B cell (primary cell): ENCODE data around the gene ABCC3. TPM values are rescaled to one million over a fixed set of nuclear protein-coding genes. Genes with fewer than 3 reads are reported as not detected.

Experiments
- ATAC-seq: fragments of 200-7000 bp; cut with Tn5 transposase; one replicate; pipeline ENCODE4 v1.10.0; 2021; ENCODE audit warnings: low read depth, mild to moderate bottlenecking, moderate number of reproducible peaks, moderate library complexity
- CTCF ChIA-PET: fragments of 350-600 bp; sonication (Branson Sonifier 250); formaldehyde crosslinking; loops from one replicate; lab custom pipeline; 2021; ENCODE audit warnings: antibody characterized with exemption, inconsistent platforms; lab: Charles Lee
- POLR2A ChIA-PET: fragments of 350-600 bp; sonication (Branson Sonifier 250); formaldehyde crosslinking; loops from one replicate; lab custom pipeline; 2021; ENCODE audit warnings: antibody characterized with exemption; lab: Charles Lee
- DNase-seq: peaks from one replicate; pipeline ENCODE4 v3.0.0; 2013
- H2AFZ ChIP-seq: 2 replicates; pipeline ENCODE4 v1.6.1; 2012; ENCODE audit warnings: mild to moderate bottlenecking, low read depth, low read length; ENCODE audit not compliant: insufficient read depth, poor library complexity, severe bottlenecking
- H3K27ac ChIP-seq, 2 donors: 1 replicate in 1 of 2; 2 replicates in 1 of 2; pipeline ENCODE4 v1.5.1; 2012 to 2013; ENCODE audit warnings: low read length in 2 of 2, mild to moderate bottlenecking in 2 of 2, moderate library complexity in 1 of 2
- H3K27me3 ChIP-seq, 4 experiments: fragments of 200-600 bp in 1 of 4; sonication (generic) in 1 of 4; replicated peaks in 1 of 4; 1 replicate in 2 of 4; 2 replicates in 2 of 4; pipeline versions ENCODE4 v1.6.1 to v1.7.0; 2013 to 2016; ENCODE audit warnings: low read length in 3 of 4, mild to moderate bottlenecking in 2 of 4, mixed read lengths in 1 of 4, moderate library complexity in 1 of 4; ENCODE audit not compliant: insufficient read depth in 4 of 4, control insufficient read depth in 3 of 4; ENCODE audit errors: control extremely low read depth in 1 of 4
- H3K36me3 ChIP-seq, 2 experiments: replicated peaks in 1 of 2; 1 replicate in 1 of 2; 2 replicates in 1 of 2; pipeline versions ENCODE4 v1.6.1 to v1.7.1; 2013; ENCODE audit warnings: low read length in 1 of 2; ENCODE audit not compliant: insufficient read depth in 2 of 2, control insufficient read depth in 1 of 2; ENCODE audit errors: control extremely low read depth in 1 of 2, extremely low read depth in 1 of 2
- H3K4me1 ChIP-seq, 2 donors: fragments of 200-600 bp in 1 of 2; sonication (generic) in 1 of 2; 1 replicate in 1 of 2; 2 replicates in 1 of 2; pipeline versions ENCODE4 v1.5.1 to v1.6.1; 2013 to 2017; ENCODE audit warnings: low read length in 2 of 2; ENCODE audit not compliant: control insufficient read depth in 2 of 2, insufficient read depth in 2 of 2
- H3K4me2 ChIP-seq: replicated peaks from 2 replicates; pipeline ENCODE3; 2012; ENCODE audit warnings: mild to moderate bottlenecking, low read depth, low read length; ENCODE audit not compliant: poor library complexity, severe bottlenecking
- H3K4me3 ChIP-seq, 5 experiments: fragments of 200-600 bp in 1 of 5; sonication (generic) in 1 of 5; 1 replicate in 3 of 5; 2 replicates in 2 of 5; pipeline versions ENCODE4 v1.5.1 to v1.7.0; 2011 to 2016; ENCODE audit warnings: low read length in 4 of 5, mild to moderate bottlenecking in 4 of 5, low read depth in 2 of 5, control low read depth in 1 of 5, moderate library complexity in 1 of 5; ENCODE audit not compliant: insufficient read depth in 1 of 5; ENCODE audit errors: control extremely low read depth in 1 of 5, extremely low read depth in 1 of 5
- H3K79me2 ChIP-seq: fragments of 200-600 bp; sonication (generic); one replicate; pipeline ENCODE4 v1.6.0; 2016; ENCODE audit warnings: low read length; ENCODE audit not compliant: control insufficient read depth, insufficient read depth
- H3K9ac ChIP-seq: fragments of 200-600 bp; sonication (generic); 2 replicates; pipeline ENCODE4 v1.6.1; 2017; ENCODE audit warnings: mild to moderate bottlenecking, low read length, moderate library complexity
- H3K9me3 ChIP-seq, 3 donors: one replicate each; pipeline versions ENCODE4 v1.6.1 to v1.7.1; 2013; ENCODE audit warnings: low read length in 2 of 3; ENCODE audit not compliant: control insufficient read depth in 2 of 3, insufficient read depth in 1 of 3; ENCODE audit errors: control extremely low read depth in 1 of 3
- H4K20me1 ChIP-seq: 2 replicates; pipeline ENCODE4 v1.6.0; 2012; ENCODE audit warnings: mild to moderate bottlenecking, low read length; ENCODE audit not compliant: insufficient read depth, control insufficient read depth, poor library complexity, severe bottlenecking
- H3K27ac Mint-ChIP-seq: one replicate; pipeline ENCODE4 v1.8.0; 2021; ENCODE audit warnings: mixed read lengths
- H3K27me3 Mint-ChIP-seq: one replicate; pipeline ENCODE4 v1.8.0; 2021; ENCODE audit warnings: mixed read lengths
- H3K4me1 Mint-ChIP-seq: one replicate; pipeline ENCODE4 v1.8.0; 2021; ENCODE audit warnings: mixed read lengths
- H3K4me3 Mint-ChIP-seq: one replicate; pipeline ENCODE4 v1.8.0; 2021; ENCODE audit warnings: mixed read lengths
- H3K9me3 Mint-ChIP-seq: one replicate; pipeline ENCODE4 v1.8.0; 2022; ENCODE audit warnings: mixed read lengths; ENCODE audit not compliant: insufficient read depth
- CTCF ChIP-seq: fragments of 200-600 bp; IDR thresholded peaks from one replicate; pipeline ENCODE4 v1.8.0; 2022; ENCODE audit warnings: antibody characterized with exemption, mild to moderate bottlenecking
- EZH2 ChIP-seq: IDR thresholded peaks from 2 replicates; pipeline ENCODE4 v1.6.1; 2012; ENCODE audit warnings: borderline replicate concordance, low read depth, mild to moderate bottlenecking, moderate library complexity, low read length; ENCODE audit not compliant: insufficient read depth, poor library complexity, severe bottlenecking
- WGBS: methylation state at CpG from one replicate; pipeline ENCODE4 v1.1.5; 2013; ENCODE audit warnings: missing lambda C conversion rate; ENCODE audit not compliant: insufficient coverage; 5-methylcytosine and 5-hydroxymethylcytosine counted together
- intact Hi-C: fragments of 100-400 bp; cut with micrococcal nuclease; formaldehyde crosslinking; loops from one replicate; pipeline ENCODE4 v1.10.0; 2022
- polyA plus RNA-seq: library from polyadenylated mRNA; depleted of rRNA; stranded (reverse); fragments of >200 nt; gene quantifications from 2 replicates; pipeline ENCODE4 v1.2.3, GENCODE V29; 2012
- total RNA-seq, 2 donors: library from RNA; stranded (reverse); fragments of 120-200 nt in 1 of 2; gene quantifications; 1 replicate in 1 of 2; 2 replicates in 1 of 2; pipeline versions ENCODE4 v1.2.3 to v1.2.4, GENCODE V29; 2013 to 2022

The ABCC3 gene
- total and polyA plus RNA-seq, 2 donors (not counting 1 experiment from before 2014, with no cell fraction given): 0.05 to 0.60 TPM

DNA sequence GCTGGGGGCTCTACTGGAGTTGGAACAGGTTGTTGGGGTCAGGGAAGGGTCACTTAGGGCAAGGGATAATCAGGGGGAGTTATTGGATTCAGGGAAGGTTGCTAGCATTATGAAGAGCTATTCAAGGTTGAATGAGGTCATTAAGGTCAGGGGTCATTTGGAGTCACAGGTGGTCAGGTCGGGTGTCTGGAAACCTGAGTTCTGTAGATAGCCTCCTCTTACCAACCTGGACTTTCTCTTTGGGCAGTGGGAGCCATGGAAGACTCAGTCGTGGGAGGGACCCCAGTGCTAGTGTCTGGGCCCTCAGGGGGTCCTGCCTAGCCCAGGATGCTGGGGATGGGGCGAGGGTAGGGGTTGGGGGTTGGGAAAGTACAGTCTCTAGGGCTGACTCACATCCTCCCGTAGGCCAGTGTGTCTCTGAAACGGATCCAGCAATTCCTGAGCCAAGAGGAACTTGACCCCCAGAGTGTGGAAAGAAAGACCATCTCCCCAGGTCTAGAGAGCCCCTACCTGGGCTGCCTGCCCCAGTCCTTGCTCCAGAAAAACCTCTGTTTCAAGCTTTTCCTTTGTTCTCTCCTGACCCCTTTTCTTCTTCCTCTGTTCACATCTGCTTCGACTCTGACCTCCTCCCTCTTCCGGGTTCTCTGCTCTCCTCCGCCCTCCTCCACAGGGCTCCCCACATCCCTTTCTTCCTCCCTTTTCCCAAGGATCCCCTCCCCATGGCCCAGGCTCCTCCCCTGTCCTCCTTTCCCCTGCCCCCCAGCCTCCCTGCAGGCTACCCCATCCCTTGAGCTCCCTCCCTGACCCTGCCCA, 33.5 kb downstream of the ABCC3 start:
- Histone ChIP-seq H3K9me3 (no peaks in the 10 kb centered on the region), H3K4me1 (no peaks in the 10 kb centered on the region), H3K4me3 (no peak overlapping the region), H4K20me1 (no peaks in the 10 kb centered on the region), H3K9ac (no peak overlapping the region), H2AFZ (no peak overlapping the region), H3K27ac (no peak overlapping the region), H3K79me2 (no peaks in the 10 kb centered on the region), H3K4me2 (no peak overlapping the region), H3K36me3 (no peaks in the 10 kb centered on the region), H3K27me3 (no peaks in the 10 kb centered on the region)
- Mint-ChIP-seq H3K4me3 (no peak overlapping the region), H3K27me3 (peaks cover 12% of the 10 kb centered on the region), H3K9me3 (no peaks in the 10 kb centered on the region), H3K27ac (no peak overlapping the region), H3K4me1 (no peaks in the 10 kb centered on the region)
- ATAC-seq (no peak), DNase-seq (no peak)
- CTCF ChIA-PET: no interaction called here
- intact Hi-C loops: no loop called here
- TF ChIP-seq EZH2: no peak
- TF ChIP-seq CTCF: no peak
- 74% methylated on average over 4 of the region's 8 CpGs for WGBS
- POLR2A ChIA-PET: no interaction called here

DNA sequence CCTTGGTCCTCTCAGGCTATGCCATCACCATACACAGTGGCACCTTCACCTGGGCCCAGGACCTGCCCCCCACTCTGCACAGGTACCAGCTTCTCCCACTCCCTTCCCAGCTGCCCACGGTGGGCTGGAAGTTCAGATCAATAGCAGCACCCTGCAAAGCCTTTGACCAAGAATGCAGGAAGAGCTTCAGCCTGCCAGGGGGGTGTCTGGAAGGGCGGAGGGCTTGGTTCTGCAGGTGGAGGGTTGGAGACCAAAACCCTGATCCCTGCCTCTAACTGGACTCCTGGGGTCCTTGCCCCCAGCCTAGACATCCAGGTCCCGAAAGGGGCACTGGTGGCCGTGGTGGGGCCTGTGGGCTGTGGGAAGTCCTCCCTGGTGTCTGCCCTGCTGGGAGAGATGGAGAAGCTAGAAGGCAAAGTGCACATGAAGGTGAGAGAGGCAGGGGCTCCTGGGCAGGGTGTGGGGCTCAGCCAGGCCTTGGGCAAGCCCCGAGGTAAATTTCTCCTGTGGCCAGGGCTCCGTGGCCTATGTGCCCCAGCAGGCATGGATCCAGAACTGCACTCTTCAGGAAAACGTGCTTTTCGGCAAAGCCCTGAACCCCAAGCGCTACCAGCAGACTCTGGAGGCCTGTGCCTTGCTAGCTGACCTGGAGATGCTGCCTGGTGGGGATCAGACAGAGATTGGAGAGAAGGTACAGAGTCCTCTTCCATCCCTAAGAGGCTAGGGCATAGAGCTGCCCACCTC, 34.3 kb downstream of the ABCC3 start:
- no peak for ATAC-seq
- TF ChIP-seq CTCF: no peak
- no peak for TF ChIP-seq EZH2
- no peaks in the 10 kb centered on the region for H3K79me2 ChIP-seq
- no peaks in the 10 kb centered on the region for H3K4me1 Mint-ChIP-seq
- H3K27ac ChIP-seq: no peak overlapping the region
- H3K9me3 Mint-ChIP-seq: no peaks in the 10 kb centered on the region
- no peak overlapping the region for H3K4me3 Mint-ChIP-seq
- CTCF ChIA-PET: no interaction called here
- H2AFZ ChIP-seq: no peak overlapping the region
- intact Hi-C loops: no loop called here
- no peak for DNase-seq
- H3K27ac Mint-ChIP-seq: no peak overlapping the region
- H3K27me3 Mint-ChIP-seq: peaks cover 10% of the 10 kb centered on the region
- no peak overlapping the region for H3K4me3 ChIP-seq
- no peaks in the 10 kb centered on the region for H4K20me1 ChIP-seq
- no peaks in the 10 kb centered on the region for H3K4me1 ChIP-seq
- no peak overlapping the region for H3K4me2 ChIP-seq
- H3K9me3 ChIP-seq: no peaks in the 10 kb centered on the region
- WGBS: 86% methylated on average over 8 of the region's 9 CpGs
- POLR2A ChIA-PET: no interaction called here
- H3K9ac ChIP-seq: no peak overlapping the region
- H3K36me3 ChIP-seq: no peaks in the 10 kb centered on the region
- no peaks in the 10 kb centered on the region for H3K27me3 ChIP-seq
